Trophoblast cell (in vitro differentiated cells and primary cell): ENCODE data around the gene ITGA2B.
"Not testable (repeated sequence)": the region's sequence is repeated elsewhere in the genome, so short reads cannot be mapped to it uniquely, and the experiment has no call there.

Source experiments
- DNase-seq, 2 donors: peaks; one replicate each; pipeline ENCODE4 v3.0.0-alpha.2; 2016
- H2AFZ ChIP-seq: 2 replicates; pipeline ENCODE4 v1.6.1; 2013; ENCODE audit warnings: low read length, moderate library complexity, mild to moderate bottlenecking; ENCODE audit not compliant: insufficient read depth, poor library complexity
- H2AK5ac ChIP-seq: 2 replicates; pipeline ENCODE4 v1.6.1; 2013; ENCODE audit warnings: mild to moderate bottlenecking, low read length
- H2BK120ac ChIP-seq: 2 replicates; pipeline ENCODE4 v1.6.1; 2013; ENCODE audit warnings: low read length, mild to moderate bottlenecking, moderate library complexity; ENCODE audit not compliant: insufficient read depth, poor library complexity
- H2BK12ac ChIP-seq: 2 replicates; pipeline ENCODE4 v1.6.1; 2013; ENCODE audit warnings: mild to moderate bottlenecking, low read length, moderate library complexity
- H2BK5ac ChIP-seq: 2 replicates; pipeline ENCODE4 v1.6.1; 2013; ENCODE audit warnings: low read length, low read depth, moderate library complexity, mild to moderate bottlenecking; ENCODE audit not compliant: poor library complexity
- H3K14ac ChIP-seq: 2 replicates; pipeline ENCODE4 v1.6.1; 2013; ENCODE audit warnings: mild to moderate bottlenecking, low read length
- H3K18ac ChIP-seq: 2 replicates; pipeline ENCODE4 v1.6.1; 2013; ENCODE audit warnings: mild to moderate bottlenecking, low read length
- H3K23ac ChIP-seq: 2 replicates; pipeline ENCODE4 v1.6.1; 2013; ENCODE audit warnings: low read length
- H3K27ac ChIP-seq: 2 replicates; pipeline ENCODE4 v1.5.1; 2013; ENCODE audit warnings: low read depth, mild to moderate bottlenecking, inconsistent platforms, low read length, moderate library complexity
- H3K27me3 ChIP-seq: 2 replicates; pipeline ENCODE4 v1.6.1; 2013; ENCODE audit warnings: inconsistent platforms, mild to moderate bottlenecking, low read length, moderate library complexity; ENCODE audit not compliant: insufficient read depth
- H3K36me3 ChIP-seq, 2 experiments: 1 replicate in 1 of 2; 2 replicates in 1 of 2; pipeline ENCODE4 v1.6.1; 2013; ENCODE audit warnings: low read length in 2 of 2, mild to moderate bottlenecking in 2 of 2, moderate library complexity in 1 of 2; ENCODE audit not compliant: insufficient read depth in 2 of 2, control insufficient read depth in 1 of 2
- H3K4ac ChIP-seq: 2 replicates; pipeline ENCODE4 v1.6.1; 2013; ENCODE audit warnings: low read depth, mild to moderate bottlenecking, low read length, moderate library complexity
- H3K4me1 ChIP-seq, 2 experiments: 1 replicate in 1 of 2; 2 replicates in 1 of 2; pipeline ENCODE4 v1.6.1; 2013; ENCODE audit warnings: low read length in 2 of 2, mild to moderate bottlenecking in 2 of 2, moderate library complexity in 1 of 2; ENCODE audit not compliant: insufficient read depth in 2 of 2, control insufficient read depth in 1 of 2
- H3K4me2 ChIP-seq: 2 replicates; pipeline ENCODE4 v1.6.1; 2013; ENCODE audit warnings: inconsistent platforms, mild to moderate bottlenecking, low read length, moderate library complexity
- H3K4me3 ChIP-seq: 2 replicates; pipeline ENCODE4 v1.5.1; 2013; ENCODE audit warnings: mild to moderate bottlenecking, low read depth, low read length, inconsistent platforms
- H3K79me1 ChIP-seq: one replicate; pipeline ENCODE4 v1.6.1; 2013; ENCODE audit warnings: low read length
- H3K79me2 ChIP-seq: 2 replicates; pipeline ENCODE4 v1.6.1; 2013; ENCODE audit warnings: low read length, mild to moderate bottlenecking; ENCODE audit not compliant: control insufficient read depth, insufficient read depth, poor library complexity
- H3K9ac ChIP-seq: 2 replicates; pipeline ENCODE4 v1.6.1; 2013; ENCODE audit warnings: mild to moderate bottlenecking, low read length
- H3K9me3 ChIP-seq: 2 replicates; pipeline ENCODE4 v1.6.1; 2013; ENCODE audit warnings: low read depth, mild to moderate bottlenecking, control low read depth, inconsistent platforms, low read length; ENCODE audit not compliant: insufficient read depth
- H4K12ac ChIP-seq: 2 replicates; pipeline ENCODE4 v1.6.1; 2013; ENCODE audit warnings: low read depth, mild to moderate bottlenecking, low read length, moderate library complexity
- H4K8ac ChIP-seq: 2 replicates; pipeline ENCODE4 v1.6.1; 2013; ENCODE audit warnings: low read depth, mild to moderate bottlenecking, low read length, moderate library complexity
- H4K91ac ChIP-seq: one replicate; pipeline ENCODE4 v1.6.1; 2013; ENCODE audit warnings: low read depth, mild to moderate bottlenecking, low read length, moderate library complexity
- WGBS: extraction: QIAGEN DNeasy Blood & Tissue Kit; methylation state at CpG from one replicate; pipeline ENCODE4 v1.1.7; 2013; ENCODE audit warnings: missing lambda C conversion rate; ENCODE audit not compliant: insufficient read length, insufficient coverage; ENCODE audit errors: extremely low coverage; 5-methylcytosine and 5-hydroxymethylcytosine counted together

The ITGA2B gene

DNA sequence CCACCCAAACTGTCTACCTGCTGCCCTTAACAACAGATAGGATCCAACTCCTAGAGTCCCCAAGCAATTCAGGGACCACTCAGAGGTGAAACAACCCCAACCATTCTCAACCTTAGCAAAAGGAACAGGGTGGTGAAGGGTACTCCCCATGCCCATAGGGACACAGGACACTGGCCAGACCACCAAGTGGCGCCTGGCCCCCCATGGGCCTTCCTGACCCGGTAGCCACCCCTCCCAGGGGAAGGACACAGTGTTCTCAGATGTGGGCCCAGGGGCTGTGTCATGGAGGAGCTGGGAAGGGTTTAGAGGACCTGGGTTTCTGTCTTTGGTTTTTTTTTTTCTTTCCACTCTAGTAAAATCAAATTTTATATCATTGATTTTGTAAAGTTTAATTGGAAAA lies 55.1 kb downstream of the ITGA2B start:
- Histone ChIP-seq H3K4ac (no peak overlapping the region), H3K4me1 (no peaks in the 10 kb centered on the region), H4K8ac (no peak overlapping the region), H3K18ac (no peak overlapping the region), H3K4me3 (no peak overlapping the region), H3K27ac (no peak overlapping the region), H4K91ac (no peak overlapping the region), H3K27me3 (no peaks in the 10 kb centered on the region), H3K36me3 (no peaks in the 10 kb centered on the region), H3K23ac (no peak overlapping the region), H2AFZ (no peak overlapping the region), H3K14ac (no peak overlapping the region), H4K12ac (no peak overlapping the region), H2BK120ac (no peak overlapping the region), H2BK5ac (no peak overlapping the region), H2AK5ac (no peak overlapping the region), H3K9me3 (no peaks in the 10 kb centered on the region), H3K9ac (no peak overlapping the region), H3K79me1 (no peaks in the 10 kb centered on the region), H3K79me2 (no peaks in the 10 kb centered on the region), H3K4me2 (no peak overlapping the region), H2BK12ac (no peak overlapping the region)
- no CpG with 5 or more reads among the region's 2 CpGs for WGBS
- DNase-seq, result no peak

- Histone ChIP-seq H4K12ac (no peak overlapping the region), H2BK5ac (no peak overlapping the region)
Observed at GRCh38 chr17:44333371-44333770, 56.1 kb downstream of the ITGA2B start.

GRCh38 chr17:44331249-44331760 lies 58.1 kb downstream of the ITGA2B start:
- no peak overlapping the region for H4K12ac ChIP-seq
- H3K36me3 ChIP-seq, result no peaks in the 10 kb centered on the region
- H2BK5ac ChIP-seq, result no peak overlapping the region
- peak; percentile 89 to 99 for DNase-seq
- no peak overlapping the region for H2AFZ ChIP-seq
- no peak overlapping the region for H4K91ac ChIP-seq
- no peaks in the 10 kb centered on the region for H3K79me2 ChIP-seq
- no peaks in the 10 kb centered on the region for H3K27me3 ChIP-seq
- no peaks in the 10 kb centered on the region for H3K79me1 ChIP-seq
- H2BK12ac ChIP-seq, result no peak overlapping the region
- H3K14ac ChIP-seq, result no peak overlapping the region
- no peak overlapping the region for H2AK5ac ChIP-seq
- H3K9ac ChIP-seq, result no peak overlapping the region
- H3K27ac ChIP-seq, result no peak overlapping the region
- H3K18ac ChIP-seq, result no peak overlapping the region
- no peak overlapping the region for H3K4me2 ChIP-seq
- no peak overlapping the region for H3K4me3 ChIP-seq
- H3K4ac ChIP-seq, result no peak overlapping the region
- no CpG with 5 or more reads among the region's 7 CpGs for WGBS
- H3K9me3 ChIP-seq, result no peaks in the 10 kb centered on the region
- H4K8ac ChIP-seq, result no peak overlapping the region
- no peak overlapping the region for H2BK120ac ChIP-seq
- H3K23ac ChIP-seq, result no peak overlapping the region
- peaks cover 0 to 2% of the 10 kb centered on the region in 2 experiments for H3K4me1 ChIP-seq

More at GRCh38 chr17:44333371-44333770, 56.1 kb downstream of the ITGA2B start:
- H3K4me1 ChIP-seq, result no peaks in the 10 kb centered on the region
- H3K27me3 ChIP-seq, result no peaks in the 10 kb centered on the region
- no CpG with 5 or more reads among the region's 5 CpGs for WGBS
- no peak overlapping the region for H2BK120ac ChIP-seq
- H3K36me3 ChIP-seq, result no peaks in the 10 kb centered on the region
- no peak overlapping the region for H3K27ac ChIP-seq
- H3K79me1 ChIP-seq, result no peaks in the 10 kb centered on the region
- no peaks in the 10 kb centered on the region for H3K79me2 ChIP-seq
- no peak for DNase-seq
- H3K4me3 ChIP-seq, result no peak overlapping the region
- H3K9ac ChIP-seq, result no peak overlapping the region
- no peak overlapping the region for H4K8ac ChIP-seq
- no peak overlapping the region for H3K14ac ChIP-seq
- no peak overlapping the region for H3K18ac ChIP-seq
- no peak overlapping the region for H2AFZ ChIP-seq
- H3K4ac ChIP-seq, result no peak overlapping the region
- H3K9me3 ChIP-seq, result no peaks in the 10 kb centered on the region
- H4K91ac ChIP-seq, result no peak overlapping the region
- H3K4me2 ChIP-seq, result no peak overlapping the region
- H3K23ac ChIP-seq, result no peak overlapping the region
- no peak overlapping the region for H2BK12ac ChIP-seq
- no peak overlapping the region for H2AK5ac ChIP-seq

DNA sequence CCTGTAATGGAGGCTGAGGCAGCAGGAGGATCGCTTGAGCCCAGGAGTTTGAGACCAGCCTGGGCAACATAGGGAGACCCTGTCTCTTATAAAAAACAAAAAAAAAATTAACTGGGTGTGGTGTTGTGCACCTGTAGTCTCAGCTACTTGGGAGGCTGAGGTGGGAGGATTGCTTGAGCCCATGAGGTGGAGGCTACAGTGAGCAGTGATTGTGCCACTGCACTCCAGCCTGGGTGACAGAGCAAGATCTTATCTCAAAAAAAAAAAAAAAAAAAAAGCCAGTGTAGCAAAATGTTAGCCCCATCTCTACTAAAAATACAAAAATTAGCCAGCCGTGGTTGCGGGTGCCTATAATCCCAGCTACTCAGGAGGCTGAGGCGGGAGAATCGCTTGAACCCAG lies 59.2 kb downstream of the ITGA2B start:
- H3K4ac ChIP-seq, H4K8ac ChIP-seq, H4K91ac ChIP-seq, H2AK5ac ChIP-seq, H2BK120ac ChIP-seq, H3K27ac ChIP-seq, H3K4me1 ChIP-seq, H3K18ac ChIP-seq, H3K79me1 ChIP-seq, H3K79me2 ChIP-seq, H3K4me3 ChIP-seq, H4K12ac ChIP-seq, H2BK5ac ChIP-seq, H3K36me3 ChIP-seq, H2AFZ ChIP-seq, DNase-seq, H3K9ac ChIP-seq, H3K23ac ChIP-seq, H3K4me2 ChIP-seq, H3K14ac ChIP-seq, H3K27me3 ChIP-seq, H3K9me3 ChIP-seq, H2BK12ac ChIP-seq: not testable (repeated sequence)
- WGBS, result no CpG with 5 or more reads among the region's 5 CpGs
